ENCODE data around the gene TMEM198.

DNA sequence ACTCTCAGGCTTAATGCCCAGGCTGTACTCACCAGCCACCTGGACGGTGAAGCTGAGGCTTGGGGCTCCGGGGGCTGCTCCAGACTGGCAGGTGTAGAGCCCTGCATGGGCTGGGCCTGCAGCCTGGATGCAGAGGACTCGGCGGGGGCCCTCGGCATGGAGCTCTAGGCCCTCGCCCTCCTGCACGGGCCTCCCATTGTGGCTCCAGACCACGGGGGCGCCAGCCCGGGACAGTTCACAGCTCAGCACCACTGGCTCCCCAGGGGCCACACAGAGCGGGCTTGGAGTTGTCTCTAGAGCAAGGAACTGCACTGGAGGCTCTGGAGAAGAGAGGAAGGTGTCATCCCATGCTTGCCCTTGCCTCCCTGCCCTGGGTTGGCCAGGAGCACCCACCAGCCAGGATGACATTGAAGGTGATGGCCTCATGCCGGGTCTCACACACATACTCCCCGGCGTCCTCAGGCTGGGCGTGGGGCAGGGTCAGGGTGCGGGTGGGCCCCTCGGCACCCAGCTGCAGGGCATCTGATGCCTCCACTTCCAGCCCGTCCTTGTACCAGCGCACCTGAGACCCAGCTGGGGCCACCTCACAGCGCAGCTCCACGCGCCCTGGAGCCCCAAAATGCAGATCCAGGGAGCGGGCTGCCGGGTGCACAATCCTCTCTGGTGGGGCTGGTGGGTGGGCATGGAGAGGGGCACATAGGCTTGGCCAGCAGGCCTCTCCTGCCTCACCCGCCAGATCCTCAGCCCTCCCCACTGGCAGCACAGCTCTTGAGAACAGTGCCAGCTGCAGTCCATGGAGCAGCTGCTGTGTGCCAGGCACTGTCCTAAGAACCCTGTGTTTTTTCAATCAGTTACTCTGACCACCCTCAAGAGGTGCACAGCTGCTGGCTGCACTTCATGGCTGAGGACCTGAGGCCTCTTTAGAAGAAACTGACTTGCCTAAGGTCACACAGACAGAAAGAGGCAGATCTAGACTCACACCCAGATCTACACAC is 14.3 kb downstream of the TMEM198 start:
- TF ChIP-seq GATA2 (IDR thresholded peaks at IDR 0.05; ENCODE audit: low read depth, low read length) (no peak), GATA3 (IDR thresholded peaks at IDR 0.05; ENCODE audit: low read depth, low read length) (no peak)
